ENCODE measurements around the gene FAM240A.
A peak's percentile ranks its signal among the peaks of the same experiment; 100 is the strongest.

The FAM240A gene

GRCh38 chr3:46626039-46626438 is 13.7 kb downstream of the FAM240A start:
- DNase-seq (ENCODE audit: low read depth in 2 of 2) = no peak

- DNase-seq (ENCODE audit: low read depth in 2 of 2) = no peak
Observed at GRCh38 chr3:46627078-46627477, 14.8 kb downstream of the FAM240A start.

- DNase-seq (ENCODE audit: low read depth in 2 of 2) = no peak
Observed at GRCh38 chr3:46628901-46629369, 16.6 kb downstream of the FAM240A start.

- DNase-seq (ENCODE audit: low read depth in 2 of 2) = peak; percentile 45 to 51
Observed at GRCh38 chr3:46629551-46630517, 17.5 kb downstream of the FAM240A start.

GRCh38 chr3:46632792-46633191 is 20.5 kb downstream of the FAM240A start:
- no peak for DNase-seq (ENCODE audit: low read depth in 2 of 2)

- no peak for DNase-seq (ENCODE audit: low read depth in 2 of 2)
Observed at GRCh38 chr3:46634856-46635255, 22.5 kb downstream of the FAM240A start.

- DNase-seq (ENCODE audit: low read depth in 2 of 2) = no peak
Observed at GRCh38 chr3:46639221-46639620, 26.9 kb downstream of the FAM240A start.

- no peak for DNase-seq (ENCODE audit: low read depth in 2 of 2)
Observed at GRCh38 chr3:46640927-46641326, 28.6 kb downstream of the FAM240A start.

- DNase-seq (ENCODE audit: low read depth in 2 of 2) = no peak
Observed at GRCh38 chr3:46642971-46643370, 30.6 kb downstream of the FAM240A start.

- DNase-seq (ENCODE audit: low read depth in 2 of 2) = no peak
Observed at GRCh38 chr3:46643701-46644100, 31.4 kb downstream of the FAM240A start.

- no peak for DNase-seq (ENCODE audit: low read depth in 2 of 2)
Observed at GRCh38 chr3:46646700-46647099, 34.4 kb downstream of the FAM240A start.

- DNase-seq (ENCODE audit: low read depth in 2 of 2) = no peak
Observed at GRCh38 chr3:46648096-46648495, 35.8 kb downstream of the FAM240A start.

- no peak for DNase-seq (ENCODE audit: low read depth in 2 of 2)
Observed at GRCh38 chr3:46649436-46649835, 37.1 kb downstream of the FAM240A start.

- DNase-seq (ENCODE audit: low read depth in 2 of 2) = no peak
Observed at GRCh38 chr3:46651084-46651483, 38.8 kb downstream of the FAM240A start.

GRCh38 chr3:46655271-46655670 is 42.9 kb downstream of the FAM240A start:
- DNase-seq (ENCODE audit: low read depth in 2 of 2) = no peak

- no peak for DNase-seq (ENCODE audit: low read depth in 2 of 2)
Observed at GRCh38 chr3:46656778-46657556, 44.6 kb downstream of the FAM240A start.

- DNase-seq (ENCODE audit: low read depth in 2 of 2) = no peak
Observed at GRCh38 chr3:46659285-46659684, 47.0 kb downstream of the FAM240A start.

- no peak for DNase-seq (ENCODE audit: low read depth in 2 of 2)
Observed at GRCh38 chr3:46660003-46660402, 47.7 kb downstream of the FAM240A start.

GRCh38 chr3:46660543-46661523 is 48.5 kb downstream of the FAM240A start:
- DNase-seq (ENCODE audit: low read depth in 2 of 2) = no peak

GRCh38 chr3:46661776-46662766 is 49.7 kb downstream of the FAM240A start:
- no peak for DNase-seq (ENCODE audit: low read depth in 2 of 2)

All from activated CD8-positive, alpha-beta memory T cell treated with anti-CD3 and anti-CD28 coated beads for 4 hours (primary cell).